Measurements from ENCODE around the gene PTPRN2. TPM values are rescaled to one million over a fixed set of nuclear protein-coding genes. Genes with fewer than 3 reads are reported as not detected.

PTPRN2 gene
- total and polyA plus RNA-seq, 9 of the 15 experiments (the other 6 are each of a cell fraction or from before 2014, with no cell fraction given) = not detected

GRCh38 chr7:158411232-158411950 lies 176.2 kb downstream of the PTPRN2 start (continued):
- TF ChIP-seq MXD1 (CRISPR knock-in tag; IDR thresholded peaks at IDR 0.05; ENCODE audit: borderline replicate concordance, poor library complexity, severe bottlenecking) = no peak
- TF ChIP-seq MAX (CRISPR knock-in tag; IDR thresholded peaks at IDR 0.05) = no peak
- TF ChIP-seq CHD7 (IDR thresholded peaks at IDR 0.05; ENCODE audit: low read depth, low read length) = no peak
- TF ChIP-seq NCOA6 (IDR thresholded peaks at IDR 0.05) = no peak
- no peak for TF ChIP-seq WHSC1 (IDR thresholded peaks at IDR 0.05; ENCODE audit: low read length)
